BE2C (cell line): ENCODE measurements around the gene CHD6.

ENCODE experiments used
- DNase-seq: peaks from one replicate; pipeline ENCODE4 v3.0.0-alpha.2; 2020
- H3K27me3 ChIP-seq: fragments of 250-450 bp; sonication (Bioruptor Pico); 2 replicates; pipeline ENCODE4 v1.5.1; 2020; ENCODE audit warnings: mild to moderate bottlenecking
- H3K36me3 ChIP-seq: fragments of 250-450 bp; sonication (Bioruptor Pico); 2 replicates; pipeline ENCODE4 v1.5.1; 2020; ENCODE audit warnings: mild to moderate bottlenecking
- H3K4me1 ChIP-seq: fragments of 250-450 bp; sonication (Bioruptor Pico); 2 replicates; pipeline ENCODE4 v1.5.1; 2020
- H3K4me3 ChIP-seq: 2 replicates; pipeline ENCODE4 v1.5.1; 2011; ENCODE audit warnings: low read depth, low read length
- H3K9me3 ChIP-seq: fragments of 250-450 bp; sonication (Bioruptor Pico); 2 replicates; pipeline ENCODE4 v1.5.1; 2020
- TF ChIP-seq, protein P1 (sequence below): IDR thresholded peaks from 2 replicates; pipeline ENCODE4 v1.5.1; 2012; ENCODE audit warnings: mild to moderate bottlenecking, low read depth, low read length

CHD6 gene

DNA sequence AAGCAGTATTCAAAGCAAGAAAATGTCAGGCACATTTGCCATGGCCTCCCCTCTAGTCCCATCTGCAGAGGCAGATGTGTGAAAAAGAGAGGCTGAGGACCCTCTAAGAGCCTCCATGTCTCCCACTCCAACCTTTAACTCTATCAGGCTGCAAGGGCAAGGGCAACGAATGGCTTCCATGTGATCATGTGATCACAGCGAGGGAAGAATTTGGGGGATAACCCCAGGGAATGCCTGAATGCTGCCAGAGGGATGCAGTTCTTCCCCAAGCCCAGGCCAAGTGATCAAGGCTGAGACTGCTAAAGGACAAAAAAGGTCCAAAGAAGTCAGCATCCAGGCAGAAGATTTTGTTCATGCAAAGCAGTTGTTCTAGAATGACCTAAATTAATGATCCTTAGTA lies 4.9 kb downstream of the CHD6 start:
- Histone ChIP-seq H3K27me3 (no peaks in the 10 kb centered on the region), H3K4me1 (peaks cover 6% of the 10 kb centered on the region), H3K9me3 (no peaks in the 10 kb centered on the region), H3K4me3 (no peak overlapping the region), H3K36me3 (no peaks in the 10 kb centered on the region)
- no peak for DNase-seq
- TF ChIP-seq, protein P1, sequence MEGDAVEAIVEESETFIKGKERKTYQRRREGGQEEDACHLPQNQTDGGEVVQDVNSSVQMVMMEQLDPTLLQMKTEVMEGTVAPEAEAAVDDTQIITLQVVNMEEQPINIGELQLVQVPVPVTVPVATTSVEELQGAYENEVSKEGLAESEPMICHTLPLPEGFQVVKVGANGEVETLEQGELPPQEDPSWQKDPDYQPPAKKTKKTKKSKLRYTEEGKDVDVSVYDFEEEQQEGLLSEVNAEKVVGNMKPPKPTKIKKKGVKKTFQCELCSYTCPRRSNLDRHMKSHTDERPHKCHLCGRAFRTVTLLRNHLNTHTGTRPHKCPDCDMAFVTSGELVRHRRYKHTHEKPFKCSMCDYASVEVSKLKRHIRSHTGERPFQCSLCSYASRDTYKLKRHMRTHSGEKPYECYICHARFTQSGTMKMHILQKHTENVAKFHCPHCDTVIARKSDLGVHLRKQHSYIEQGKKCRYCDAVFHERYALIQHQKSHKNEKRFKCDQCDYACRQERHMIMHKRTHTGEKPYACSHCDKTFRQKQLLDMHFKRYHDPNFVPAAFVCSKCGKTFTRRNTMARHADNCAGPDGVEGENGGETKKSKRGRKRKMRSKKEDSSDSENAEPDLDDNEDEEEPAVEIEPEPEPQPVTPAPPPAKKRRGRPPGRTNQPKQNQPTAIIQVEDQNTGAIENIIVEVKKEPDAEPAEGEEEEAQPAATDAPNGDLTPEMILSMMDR = no peak

DNA sequence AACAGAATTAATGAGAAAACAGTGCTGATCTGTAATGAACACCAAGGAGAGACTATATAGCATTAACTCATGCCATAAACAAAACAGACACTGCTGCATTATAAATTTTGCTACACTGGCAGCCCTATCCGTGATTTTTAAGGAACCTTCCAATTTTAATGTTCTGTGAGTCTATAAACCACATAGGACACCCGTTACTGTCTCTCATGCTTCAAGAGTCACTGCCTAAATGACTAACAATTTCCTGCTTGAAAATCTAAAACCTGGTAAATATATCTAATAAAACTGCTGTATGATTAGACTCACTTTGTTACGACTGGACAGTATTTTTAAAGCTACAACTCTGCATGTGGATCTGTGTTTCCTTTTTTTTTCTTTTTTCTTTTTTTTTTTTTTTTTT lies 8.7 kb downstream of the CHD6 start:
- H3K36me3 ChIP-seq = no peaks in the 10 kb centered on the region
- DNase-seq = no peak
- no peak overlapping the region for H3K4me3 ChIP-seq
- H3K27me3 ChIP-seq = no peaks in the 10 kb centered on the region
- TF ChIP-seq, protein P1 = no peak
- no peaks in the 10 kb centered on the region for H3K4me1 ChIP-seq
- no peaks in the 10 kb centered on the region for H3K9me3 ChIP-seq

DNA sequence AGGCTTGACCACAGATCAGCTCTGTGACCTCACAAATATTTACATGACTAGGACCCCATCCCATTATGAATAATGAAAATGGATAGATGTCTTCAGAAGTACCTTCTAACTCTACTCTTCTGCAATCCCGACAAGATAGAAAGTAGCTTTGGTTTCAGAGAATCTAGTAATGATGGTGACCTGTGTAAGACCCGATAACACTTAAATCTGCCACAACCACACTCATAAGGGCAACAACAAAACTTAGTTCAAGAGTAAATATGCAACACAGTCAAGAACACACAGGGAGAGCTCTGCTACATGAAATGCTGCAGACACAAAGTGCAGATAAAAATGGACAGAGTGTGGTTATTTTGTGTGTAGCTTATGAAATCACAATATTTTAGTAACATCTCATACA lies 9.6 kb downstream of the CHD6 start:
- Histone ChIP-seq H3K27me3 (no peaks in the 10 kb centered on the region), H3K36me3 (no peaks in the 10 kb centered on the region), H3K4me3 (no peak overlapping the region), H3K9me3 (no peaks in the 10 kb centered on the region), H3K4me1 (no peaks in the 10 kb centered on the region)
- no peak for DNase-seq
- TF ChIP-seq, protein P1 = no peak

DNA sequence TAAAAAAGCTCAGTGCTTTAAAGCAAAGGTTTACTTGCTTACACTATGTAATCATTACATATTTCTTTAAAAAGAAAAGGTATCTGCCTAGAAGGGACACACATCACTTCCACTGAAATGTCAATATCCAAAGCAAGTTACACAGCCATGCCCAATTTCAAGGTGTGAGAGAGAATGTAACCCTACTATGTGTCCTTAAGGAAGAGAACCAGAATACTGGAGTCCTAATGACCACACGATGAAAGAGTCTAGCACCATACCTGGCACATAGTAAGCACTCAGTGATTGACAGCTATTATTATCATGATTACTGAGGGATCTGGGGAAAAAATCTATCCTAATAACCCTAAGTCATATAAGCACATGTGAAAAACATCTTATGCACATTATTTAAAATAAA lies 10.4 kb downstream of the CHD6 start:
- no peak overlapping the region for H3K4me3 ChIP-seq
- DNase-seq = no peak
- H3K9me3 ChIP-seq = no peaks in the 10 kb centered on the region
- H3K4me1 ChIP-seq = no peaks in the 10 kb centered on the region
- no peaks in the 10 kb centered on the region for H3K27me3 ChIP-seq
- no peaks in the 10 kb centered on the region for H3K36me3 ChIP-seq
- TF ChIP-seq, protein P1 = no peak

DNA sequence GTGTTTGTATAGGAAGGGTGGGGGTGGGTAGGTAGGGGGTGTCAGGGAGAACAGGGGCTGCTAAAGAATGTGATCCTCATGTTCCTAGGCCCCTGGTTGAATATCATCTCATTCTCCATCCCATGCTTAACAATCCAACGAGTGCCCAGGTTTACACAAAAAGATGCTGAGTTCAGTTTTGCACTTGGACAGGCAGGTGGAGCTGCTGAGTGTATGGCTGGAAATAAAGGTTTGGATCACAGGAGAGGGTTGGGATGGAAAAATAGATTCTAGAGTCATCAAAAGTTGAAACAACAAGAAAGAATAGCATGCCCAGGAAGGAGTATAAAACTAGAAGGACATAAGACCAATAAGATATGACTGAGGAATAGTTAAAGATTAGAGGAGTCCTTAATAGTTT lies 14.2 kb downstream of the CHD6 start:
- no peak for DNase-seq
- TF ChIP-seq, protein P1 = peak; percentile 23; the same call in 1 of the 2 replicates
- Histone ChIP-seq H3K27me3 (no peaks in the 10 kb centered on the region), H3K4me3 (no peak overlapping the region), H3K9me3 (peaks cover 3% of the 10 kb centered on the region), H3K36me3 (no peaks in the 10 kb centered on the region), H3K4me1 (no peaks in the 10 kb centered on the region)

DNA sequence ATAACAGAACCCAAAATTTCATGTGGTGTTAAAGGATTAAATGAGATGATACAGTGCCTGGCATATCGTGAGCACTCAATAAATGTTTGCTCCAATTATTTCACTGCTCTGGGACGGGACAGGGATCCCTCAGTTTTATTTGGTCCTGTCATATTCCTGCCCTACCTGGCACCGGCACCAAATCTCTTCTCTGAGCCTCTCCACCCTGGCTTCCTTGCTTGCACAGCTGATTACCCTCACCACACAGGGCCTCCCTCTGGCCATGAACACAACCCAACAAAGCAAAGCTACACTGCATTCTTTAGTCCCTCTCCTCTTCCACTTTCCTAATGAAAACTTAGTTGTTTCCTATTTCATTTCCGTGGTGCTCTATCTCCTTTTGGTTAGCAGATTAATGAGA lies 16.4 kb downstream of the CHD6 start:
- Histone ChIP-seq H3K36me3 (no peaks in the 10 kb centered on the region), H3K4me3 (no peak overlapping the region), H3K4me1 (no peaks in the 10 kb centered on the region), H3K27me3 (no peaks in the 10 kb centered on the region), H3K9me3 (peaks cover 3% of the 10 kb centered on the region)
- TF ChIP-seq, protein P1 = no peak
- DNase-seq = no peak
